ENCODE results near the gene DKKL1. TPM values are rescaled to one million over a fixed set of nuclear protein-coding genes. Genes with fewer than 3 reads are reported as not detected.

DKKL1 gene
- total and polyA plus RNA-seq, 2 of the 4 experiments (the other 2 are of a cell fraction), result 0.67 TPM; not detected in 1

DNA sequence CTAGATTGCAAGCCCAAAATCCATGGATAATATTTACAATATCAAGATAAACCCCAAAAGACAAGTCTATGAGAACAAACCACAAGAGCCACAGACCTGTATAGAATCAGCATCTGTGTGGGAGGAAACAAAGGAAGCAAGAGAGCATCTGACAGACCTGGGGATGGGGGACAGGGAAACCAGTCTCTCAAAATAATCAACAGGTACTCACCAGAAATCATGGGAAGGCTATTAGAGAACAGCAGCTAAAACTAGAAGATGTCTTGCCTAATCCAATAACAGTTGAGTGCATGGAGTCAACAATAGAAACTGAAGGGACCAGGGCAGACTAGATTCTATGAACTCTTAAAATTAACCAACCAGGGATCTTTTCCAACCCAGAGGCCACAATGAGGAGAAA is 47.4 kb upstream of the DKKL1 start:
- Histone ChIP-seq H3K4me2 (ENCODE audit: low read depth, low read length) (no peak overlapping the region), H3K79me1 (ENCODE audit: low read depth in 1 of 2, low read length in 2 of 2) (no peaks in the 10 kb centered on the region), H3K9me1 (ENCODE audit: insufficient read depth, low read length) (no peaks in the 10 kb centered on the region), H2BK5ac (ENCODE audit: low read depth, low read length, poor library complexity, severe bottlenecking) (no peak overlapping the region), H3K36me3 (ENCODE audit: control insufficient read depth, insufficient read depth, low read length) (peaks cover 4% of the 10 kb centered on the region; the same call in 1 of the 2 replicates), H3K9me3 (ENCODE audit: control insufficient read depth, insufficient read depth, low read length) (peaks cover 5% of the 10 kb centered on the region), H4K91ac (ENCODE audit: insufficient read depth, low read depth, low read length) (no peak overlapping the region), H3K14ac (replicated peaks; ENCODE audit: low read depth, low read length) (no peak overlapping the region), H3K4me1 (ENCODE audit: control insufficient read depth, insufficient read depth, low read length) (no peaks in the 10 kb centered on the region), H3K4me3 (ENCODE audit: insufficient read depth, low read depth, low read length) (no peak overlapping the region), H4K8ac (ENCODE audit: low read depth in 2 of 2, low read length in 2 of 2) (no peak overlapping the region), H3K4ac (ENCODE audit: low read depth, low read length) (no peak overlapping the region), H3K27me3 (ENCODE audit: control insufficient read depth, insufficient read depth, low read length) (no peaks in the 10 kb centered on the region), H2BK15ac (ENCODE audit: low read depth, low read length) (no peak overlapping the region), H3K56ac (ENCODE audit: extremely low read depth, insufficient read depth, low read length) (no peak overlapping the region), H3K27ac (ENCODE audit: insufficient read depth, low read length) (no peak overlapping the region), H2AK9ac (replicated peaks; ENCODE audit: low read depth, low read length, poor library complexity) (no peak overlapping the region), H2AFZ (replicated peaks; ENCODE audit: low read length, poor library complexity) (no peak overlapping the region), H3K23ac (ENCODE audit: low read depth, low read length) (no peak overlapping the region), H4K20me1 (ENCODE audit: insufficient read depth, low read length) (no peaks in the 10 kb centered on the region), H2BK120ac (ENCODE audit: low read depth, low read length) (no peak overlapping the region), H3K18ac (ENCODE audit: low read depth, low read length) (no peak overlapping the region), H2AK5ac (ENCODE audit: low read depth, low read length) (no peak overlapping the region), H3K9ac (ENCODE audit: low read depth, low read length) (no peak overlapping the region), H4K5ac (ENCODE audit: low read depth, low read length) (no peak overlapping the region), H2BK20ac (ENCODE audit: low read depth, low read length) (no peak overlapping the region)
- POLR2A ChIA-PET (ENCODE audit: unreplicated experiment), result no interaction called here
- no peak for DNase-seq
- CTCF ChIA-PET, result no interaction called here
- intact Hi-C loops (cut with micrococcal nuclease) (no loop called here), in situ Hi-C loops (cut with MboI; ENCODE audit: low sequenced_read_pairs) (no loop called here), dilution Hi-C loops (cut with HindIII; ENCODE audit: low sequenced_read_pairs, unreplicated experiment) (no loop called here)
- ATAC-seq (ENCODE audit: low read depth), result no peak
- BruUV-seq (replicated peaks), result no TSS peak
- TF ChIP-seq NFE2L2 (IDR thresholded peaks at IDR 0.05; ENCODE audit: low read depth, low read length) (no peak), BHLHE40 (IDR thresholded peaks at IDR 0.05; ENCODE audit: low read depth, low read length) (no peak), MXI1 (IDR thresholded peaks at IDR 0.05; ENCODE audit: borderline replicate concordance, low read depth, low read length) (no peak), MAFK (IDR thresholded peaks at IDR 0.05; ENCODE audit: low read depth, low read length) (no peak), CEBPB (IDR thresholded peaks at IDR 0.05; ENCODE audit: low read depth, low read length) (no peak), FOS (IDR thresholded peaks at IDR 0.05; ENCODE audit: low read depth, low read length) (no peak), MAZ (IDR thresholded peaks at IDR 0.05; ENCODE audit: borderline replicate concordance, low read depth, low read length) (no peak), SMC3 (IDR thresholded peaks at IDR 0.05; ENCODE audit: low read depth, low read length) (no peak), RCOR1 (IDR thresholded peaks at IDR 0.05; ENCODE audit: insufficient replicate concordance, low read length) (no peak), POLR2A (IDR thresholded peaks at IDR 0.05; ENCODE audit: low read depth, low read length) (no peak), RAD21 (IDR thresholded peaks at IDR 0.05; ENCODE audit: low read length) (no peak)
- TF ChIP-seq, protein P1, sequence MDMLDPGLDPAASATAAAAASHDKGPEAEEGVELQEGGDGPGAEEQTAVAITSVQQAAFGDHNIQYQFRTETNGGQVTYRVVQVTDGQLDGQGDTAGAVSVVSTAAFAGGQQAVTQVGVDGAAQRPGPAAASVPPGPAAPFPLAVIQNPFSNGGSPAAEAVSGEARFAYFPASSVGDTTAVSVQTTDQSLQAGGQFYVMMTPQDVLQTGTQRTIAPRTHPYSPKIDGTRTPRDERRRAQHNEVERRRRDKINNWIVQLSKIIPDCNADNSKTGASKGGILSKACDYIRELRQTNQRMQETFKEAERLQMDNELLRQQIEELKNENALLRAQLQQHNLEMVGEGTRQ (IDR thresholded peaks at IDR 0.05; ENCODE audit: low read depth, low read length), result no peak
